H9 (cell line): ENCODE measurements around the gene PNKD. TPM values are rescaled to one million over a fixed set of nuclear protein-coding genes. Genes with fewer than 3 reads are reported as not detected.

Source experiments
- DNase-seq: peaks from one replicate; pipeline ENCODE4 v3.0.0-alpha.2; 2017
- H2AFZ ChIP-seq: one replicate; pipeline ENCODE4 v1.6.1; 2013; ENCODE audit warnings: mild to moderate bottlenecking, low read length, control low read depth, moderate library complexity
- H2AK5ac ChIP-seq: 2 replicates; pipeline ENCODE4 v1.6.1; 2013; ENCODE audit warnings: low read length, control low read depth, mixed read lengths; ENCODE audit not compliant: insufficient read length
- H2BK120ac ChIP-seq: one replicate; pipeline ENCODE4 v1.6.1; 2013; ENCODE audit warnings: low read depth, mild to moderate bottlenecking, low read length, control low read depth, inconsistent platforms; ENCODE audit not compliant: poor library complexity, severe bottlenecking
- H2BK12ac ChIP-seq: 2 replicates; pipeline ENCODE4 v1.6.1; 2013; ENCODE audit warnings: low read length, control low read depth, mixed read lengths, low read depth; ENCODE audit not compliant: insufficient read length
- H2BK15ac ChIP-seq: 2 replicates; pipeline ENCODE4 v1.6.1; 2013; ENCODE audit warnings: low read depth, low read length, control low read depth
- H2BK20ac ChIP-seq: one replicate; pipeline ENCODE4 v1.6.1; 2013; ENCODE audit warnings: low read depth, mild to moderate bottlenecking, low read length, control low read depth, inconsistent platforms; ENCODE audit not compliant: poor library complexity, severe bottlenecking
- H2BK5ac ChIP-seq: 2 replicates; pipeline ENCODE4 v1.6.1; 2013; ENCODE audit warnings: low read length, control low read depth, mixed read lengths; ENCODE audit not compliant: insufficient read length
- H3K14ac ChIP-seq: 2 replicates; pipeline ENCODE4 v1.6.1; 2013; ENCODE audit warnings: low read length, control low read depth; ENCODE audit not compliant: insufficient read depth
- H3K18ac ChIP-seq: 2 replicates; pipeline ENCODE4 v1.6.1; 2013; ENCODE audit warnings: low read depth, mild to moderate bottlenecking, mixed read lengths, low read length, control low read depth; ENCODE audit not compliant: insufficient read length
- H3K23ac ChIP-seq: 2 replicates; pipeline ENCODE4 v1.6.1; 2013; ENCODE audit warnings: low read length, control low read depth, mixed read lengths, low read depth; ENCODE audit not compliant: insufficient read length
- H3K23me2 ChIP-seq: 2 replicates; pipeline ENCODE4 v1.6.1; 2013; ENCODE audit warnings: low read depth, mild to moderate bottlenecking, mixed read lengths, low read length, control low read depth; ENCODE audit not compliant: insufficient read length, poor library complexity, severe bottlenecking
- H3K27ac ChIP-seq: 2 replicates; pipeline ENCODE4 v1.5.1; 2013; ENCODE audit warnings: low read length, control low read depth, mixed read lengths, low read depth; ENCODE audit not compliant: insufficient read length
- H3K27me3 ChIP-seq: 2 replicates; pipeline ENCODE4 v1.6.1; 2013; ENCODE audit warnings: low read length, control low read depth, inconsistent platforms; ENCODE audit not compliant: insufficient read depth
- H3K4ac ChIP-seq: 2 replicates; pipeline ENCODE4 v1.6.1; 2013; ENCODE audit warnings: low read depth, mild to moderate bottlenecking, control low read depth, inconsistent platforms, low read length, moderate library complexity
- H3K4me1 ChIP-seq: 2 replicates; pipeline ENCODE4 v1.6.1; 2013; ENCODE audit warnings: low read length, control low read depth, inconsistent platforms; ENCODE audit not compliant: insufficient read depth
- H3K4me2 ChIP-seq: 2 replicates; pipeline ENCODE4 v1.6.1; 2013; ENCODE audit warnings: low read length, control low read depth, mixed read lengths; ENCODE audit not compliant: insufficient read length, insufficient read depth
- H3K56ac ChIP-seq: 2 replicates; pipeline ENCODE4 v1.6.1; 2013; ENCODE audit warnings: low read depth, mild to moderate bottlenecking, mixed read lengths, low read length, control low read depth; ENCODE audit not compliant: insufficient read length
- H3K79me1 ChIP-seq: 2 replicates; pipeline ENCODE4 v1.6.1; 2013; ENCODE audit warnings: low read depth, mild to moderate bottlenecking, moderate library complexity, low read length, control low read depth, inconsistent platforms; ENCODE audit not compliant: insufficient read depth, poor library complexity, severe bottlenecking
- H3K79me2 ChIP-seq: 2 replicates; pipeline ENCODE4 v1.6.1; 2013; ENCODE audit warnings: low read length, control low read depth, inconsistent platforms; ENCODE audit not compliant: insufficient read depth
- H3K9ac ChIP-seq: 2 replicates; pipeline ENCODE4 v1.6.1; 2013; ENCODE audit warnings: low read length, control low read depth, mixed read lengths; ENCODE audit not compliant: insufficient read length; ENCODE audit errors: extremely low read depth
- H3K9me3 ChIP-seq: one replicate; pipeline ENCODE4 v1.6.1; 2013; ENCODE audit warnings: low read depth, low read length, inconsistent platforms; ENCODE audit not compliant: control insufficient read depth
- H3T11ph ChIP-seq: one replicate; pipeline ENCODE4 v1.6.1; 2013; ENCODE audit warnings: mild to moderate bottlenecking, low read length, control low read depth, inconsistent platforms
- H4K20me1 ChIP-seq: one replicate; pipeline ENCODE4 v1.6.1; 2013; ENCODE audit not compliant: control insufficient read depth, insufficient read length, insufficient read depth
- H4K5ac ChIP-seq: 2 replicates; pipeline ENCODE4 v1.6.1; 2013; ENCODE audit warnings: low read depth, mild to moderate bottlenecking, mixed read lengths, low read length, control low read depth; ENCODE audit not compliant: insufficient read length
- H4K8ac ChIP-seq: replicated peaks from 2 replicates; pipeline ENCODE4 v1.6.1; 2013; ENCODE audit warnings: low read length, control low read depth, mixed read lengths, low read depth; ENCODE audit not compliant: insufficient read length
- H4K91ac ChIP-seq: 2 replicates; pipeline ENCODE4 v1.6.1; 2013; ENCODE audit warnings: low read depth, mild to moderate bottlenecking, moderate library complexity, mixed read lengths, low read length, control low read depth; ENCODE audit not compliant: insufficient read length
- H3K27ac Mint-ChIP-seq, 3 experiments: 2 replicates in 2 of 3; 3 replicates in 1 of 3; pipeline ENCODE4 v1.8.0; 2020 to 2021; ENCODE audit warnings: mixed read lengths in 3 of 3, mild to moderate bottlenecking in 1 of 3, moderate library complexity in 1 of 3
- H3K27me3 Mint-ChIP-seq: 2 replicates; pipeline ENCODE4 v1.8.0; 2021; ENCODE audit warnings: low read depth, mild to moderate bottlenecking, moderate library complexity, mixed read lengths
- H3K36me3 Mint-ChIP-seq, 3 experiments: 2 replicates in 2 of 3; 3 replicates in 1 of 3; pipeline ENCODE4 v1.8.0; 2020 to 2021; ENCODE audit warnings: low read depth in 3 of 3, mixed read lengths in 3 of 3; ENCODE audit not compliant: insufficient read depth in 1 of 3
- H3K4me1 Mint-ChIP-seq, 2 experiments: 2 replicates each; pipeline ENCODE4 v1.8.0; 2020; ENCODE audit warnings: mixed read lengths in 2 of 2
- H3K4me3 Mint-ChIP-seq, 2 experiments: 2 replicates in 1 of 2; 3 replicates in 1 of 2; pipeline ENCODE4 v1.8.0; 2020 to 2021; ENCODE audit warnings: mild to moderate bottlenecking in 2 of 2, mixed read lengths in 2 of 2, moderate library complexity in 1 of 2
- H3K9me3 Mint-ChIP-seq, 2 experiments: 2 replicates in 1 of 2; 3 replicates in 1 of 2; pipeline ENCODE4 v1.8.0; 2020; ENCODE audit warnings: mild to moderate bottlenecking in 2 of 2, mixed read lengths in 2 of 2, moderate library complexity in 1 of 2
- CTCF ChIP-seq: fragments of 200-600 bp; sonication (generic); conservative IDR thresholded peaks from 3 replicates; pipeline ENCODE4 v1.8.0; 2021; ENCODE audit warnings: antibody characterized with exemption, mild to moderate bottlenecking
- WGBS: extraction: QIAGEN DNeasy Blood & Tissue Kit; methylation state at CpG from one replicate; pipeline ENCODE4 v1.1.7; 2013; ENCODE audit warnings: missing lambda C conversion rate, low lambda C conversion rate, mixed read lengths; ENCODE audit not compliant: insufficient read length; ENCODE audit errors: extremely low coverage; 5-methylcytosine and 5-hydroxymethylcytosine counted together
- total RNA-seq: library from RNA; stranded (reverse); gene quantifications from 2 replicates; pipeline ENCODE4 v1.2.1, GENCODE V29; 2021

The PNKD gene
- total RNA-seq, 1 experiment from 2014 or later, result 31.6 TPM

GRCh38 chr2:218317835-218318234 is 47.5 kb downstream of the PNKD start:
- no peak for TF ChIP-seq CTCF
- Histone ChIP-seq H4K5ac (no peak overlapping the region), H2AFZ (no peak overlapping the region), H3K23ac (no peak overlapping the region), H3K56ac (no peak overlapping the region), H4K91ac (no peak overlapping the region), H3K14ac (no peak overlapping the region), H3K9ac (no peak overlapping the region), H3K18ac (no peak overlapping the region), H2AK5ac (no peak overlapping the region), H3K4me1 (0 out of 2 replicates have a peak, but pooled peaks cover 2% of the 10 kb centered on the region), H2BK15ac (no peak overlapping the region), H3K4ac (no peak overlapping the region), H3K27ac (no peak overlapping the region), H3T11ph (no peak overlapping the region), H3K4me2 (no peak overlapping the region), H3K79me1 (no peaks in the 10 kb centered on the region), H2BK12ac (no peak overlapping the region), H3K9me3 (no peaks in the 10 kb centered on the region), H2BK5ac (no peak overlapping the region), H2BK120ac (no peak overlapping the region), H2BK20ac (no peak overlapping the region), H3K79me2 (no peaks in the 10 kb centered on the region), H4K8ac (no peak overlapping the region), H4K20me1 (no peaks in the 10 kb centered on the region), H3K27me3 (no peaks in the 10 kb centered on the region), H3K23me2 (no peaks in the 10 kb centered on the region)
- WGBS, result no CpG with 5 or more reads among the region's 4 CpGs
- no peaks in the 10 kb centered on the region; the same call in 1 of the 2 replicates for H3K27me3 Mint-ChIP-seq
- no peak for DNase-seq
- no peak overlapping the region for H3K27ac Mint-ChIP-seq
- H3K4me3 Mint-ChIP-seq, result no peak overlapping the region
- H3K4me1 Mint-ChIP-seq, result peaks cover 12 to 13% of the 10 kb centered on the region in 2 experiments
- no peaks in the 10 kb centered on the region for H3K9me3 Mint-ChIP-seq
- no peaks in the 10 kb centered on the region for H3K36me3 Mint-ChIP-seq
